HCT116 (cell line): ENCODE measurements around the gene ARMC3. TPM values are rescaled to one million over a fixed set of nuclear protein-coding genes. Genes with fewer than 3 reads are reported as not detected.

ENCODE experiments used
- ATAC-seq: fragments of 200-7000 bp; cut with Tn5 transposase; 2 replicates; pipeline ENCODE4 v1.9.1; 2020; ENCODE audit warnings: mild to moderate bottlenecking, moderate library complexity
- BruUV-seq: library from RNA; stranded (reverse); fragments of 400-500 nt; replicated peaks from 2 replicates; lab custom pipeline; 2021; lab: Mats Ljungman, UMichigan
- CTCF ChIA-PET: fragments of 300-600 bp; sonication (Branson Sonifier 250); formaldehyde crosslinking; loops from one replicate; lab custom pipeline; 2021; ENCODE audit warnings: antibody characterized with exemption; lab: Charles Lee
- POLR2A ChIA-PET: fragments of 300-600, 350-600 bp; sonication (Branson Sonifier 250); formaldehyde crosslinking; loops from one replicate; lab custom pipeline; 2021; ENCODE audit warnings: antibody characterized with exemption; lab: Charles Lee
- RAD21 ChIA-PET, 2 experiments: fragments of 300-600 bp; sonication (Branson Sonifier 250); formaldehyde crosslinking; loops; one replicate each; lab custom pipeline; 2023; ENCODE audit warnings: low total read pairs in 2 of 2; ENCODE audit not compliant: uncharacterized antibody in 2 of 2, unreplicated experiment in 2 of 2, low non-redundant PET in 1 of 2; lab: Charles Lee
- DNase-seq: peaks from one replicate; pipeline ENCODE4 v3.0.0-alpha.2; 2010; ENCODE audit warnings: low read depth, low spot score
- H2AFZ ChIP-seq: fragments of 200-600 bp; shearing (Covaris generic), sonication (generic); 2 replicates; pipeline ENCODE4 v1.6.1; 2017; ENCODE audit warnings: low read depth, mixed run types, mixed read lengths, antibody characterized with exemption, low read length; ENCODE audit not compliant: poor library complexity, severe bottlenecking
- H3K27ac ChIP-seq: 2 replicates; pipeline ENCODE4 v1.5.1; 2012; ENCODE audit warnings: low read depth, low read length
- H3K27me3 ChIP-seq: fragments of 200-600 bp; sonication (generic); 2 replicates; pipeline ENCODE4 v1.6.1; 2016; ENCODE audit warnings: mixed run types, low read length, mixed read lengths; ENCODE audit not compliant: insufficient read depth
- H3K36me3 ChIP-seq, 2 experiments: fragments of 200-500 bp in 1 of 2; fragments of 200-600 bp in 1 of 2; sonication (Bioruptor generic) in 1 of 2; sonication (generic) in 1 of 2; 2 replicates each; pipeline versions ENCODE4 v1.5.1 to v1.6.1; 2014 to 2016; ENCODE audit warnings: low read length in 2 of 2, inconsistent platforms in 1 of 2, mixed read lengths in 1 of 2, mixed run types in 1 of 2; ENCODE audit not compliant: insufficient read depth in 2 of 2, control insufficient read depth in 1 of 2
- H3K4me1 ChIP-seq, 2 experiments: fragments of 200-600 bp in 1 of 2; sonication (generic) in 1 of 2; 2 replicates each; pipeline versions ENCODE4 v1.5.1 to v1.6.1; 2012 to 2017; ENCODE audit warnings: low read length in 2 of 2, inconsistent platforms in 1 of 2, mild to moderate bottlenecking in 1 of 2, mixed read lengths in 1 of 2, mixed run types in 1 of 2, moderate library complexity in 1 of 2; ENCODE audit not compliant: insufficient read depth in 2 of 2, control insufficient read depth in 1 of 2
- H3K4me2 ChIP-seq: fragments of 200-600 bp; sonication (generic); 2 replicates; pipeline ENCODE4 v1.6.1; 2017; ENCODE audit warnings: mixed run types, low read length, mixed read lengths
- H3K4me3 ChIP-seq, 2 experiments: fragments of 200-600 bp in 1 of 2; sonication (generic) in 1 of 2; replicated peaks in 1 of 2; 2 replicates each; pipeline ENCODE4 v1.5.1; 2011 to 2016; ENCODE audit warnings: low read length in 2 of 2, control low read depth in 1 of 2, low read depth in 1 of 2, mild to moderate bottlenecking in 1 of 2, mixed read lengths in 1 of 2, mixed run types in 1 of 2
- H3K79me2 ChIP-seq: fragments of 200-600 bp; sonication (generic); 2 replicates; pipeline ENCODE4 v1.6.1; 2017; ENCODE audit warnings: mild to moderate bottlenecking, mixed run types, low read length, moderate library complexity, mixed read lengths; ENCODE audit not compliant: insufficient read depth
- H3K9ac ChIP-seq: fragments of 200-600 bp; sonication (generic); 2 replicates; pipeline ENCODE4 v1.6.1; 2016; ENCODE audit warnings: low read length, mixed read lengths
- H3K9me2 ChIP-seq: fragments of 200-600 bp; sonication (generic), shearing (Covaris generic); 2 replicates; pipeline ENCODE4 v1.6.1; 2017; ENCODE audit warnings: mixed run types, mild to moderate bottlenecking, moderate library complexity; ENCODE audit not compliant: insufficient read depth
- H3K9me3 ChIP-seq, 2 experiments: fragments of 200-500 bp in 1 of 2; fragments of 200-600 bp in 1 of 2; sonication (Bioruptor generic) in 1 of 2; sonication (generic) in 1 of 2; 2 replicates each; pipeline ENCODE4 v1.6.1; 2014 to 2017; ENCODE audit warnings: low read length in 2 of 2, mixed read lengths in 2 of 2, inconsistent platforms in 1 of 2, low read depth in 1 of 2, mild to moderate bottlenecking in 1 of 2, mixed run types in 1 of 2, moderate library complexity in 1 of 2; ENCODE audit not compliant: control insufficient read depth in 1 of 2, insufficient read depth in 1 of 2
- H4K20me1 ChIP-seq: fragments of 200-600 bp; sonication (generic), shearing (Covaris generic); 2 replicates; pipeline ENCODE4 v1.6.1; 2017; ENCODE audit warnings: mixed run types, mild to moderate bottlenecking, moderate library complexity; ENCODE audit not compliant: insufficient read depth
- ATF3 ChIP-seq: IDR thresholded peaks from 2 replicates; pipeline ENCODE4 v1.6.1; 2012
- CBX3 ChIP-seq: IDR thresholded peaks from 2 replicates; pipeline ENCODE4 v1.6.1; 2012; ENCODE audit warnings: low read depth
- CEBPB ChIP-seq: IDR thresholded peaks from 2 replicates; pipeline ENCODE4 v1.6.1; 2012; ENCODE audit warnings: low read depth
- ELF1 ChIP-seq: IDR thresholded peaks from 2 replicates; pipeline ENCODE4 v1.6.1; 2012; ENCODE audit warnings: low read depth, borderline replicate concordance
- FOSL1 ChIP-seq: IDR thresholded peaks from 2 replicates; pipeline ENCODE4 v1.6.1; 2012; ENCODE audit warnings: low read depth
- JUND ChIP-seq: IDR thresholded peaks from 2 replicates; pipeline ENCODE4 v1.6.1; 2012
- POLR2A ChIP-seq: IDR thresholded peaks from 2 replicates; pipeline ENCODE4 v1.7.0; 2011; ENCODE audit warnings: borderline replicate concordance; ENCODE audit not compliant: insufficient read depth, insufficient read length; ENCODE audit errors: extremely low read depth
- POLR2AphosphoS5 ChIP-seq: IDR thresholded peaks from 2 replicates; pipeline ENCODE4 v1.6.1; 2011; ENCODE audit warnings: mild to moderate bottlenecking, low read depth, low read length, moderate library complexity
- SIN3A ChIP-seq: IDR thresholded peaks from 2 replicates; pipeline ENCODE4 v1.6.1; 2012; ENCODE audit warnings: low read depth
- SP1 ChIP-seq: IDR thresholded peaks from 2 replicates; pipeline ENCODE4 v1.6.1; 2012; ENCODE audit warnings: low read depth
- TCF7L2 ChIP-seq: IDR thresholded peaks from 2 replicates; pipeline ENCODE4 v1.7.0; 2011; ENCODE audit warnings: borderline replicate concordance, inconsistent platforms; ENCODE audit not compliant: insufficient read depth, insufficient read length; ENCODE audit errors: extremely low read depth
- YY1 ChIP-seq: IDR thresholded peaks from 2 replicates; pipeline ENCODE4 v1.6.1; 2011; ENCODE audit warnings: low read length, low read depth, moderate library complexity, mild to moderate bottlenecking; ENCODE audit not compliant: insufficient replicate concordance; ENCODE audit errors: extremely low read depth
- ZBTB33 ChIP-seq: IDR thresholded peaks from 2 replicates; pipeline ENCODE4 v1.6.1; 2011; ENCODE audit warnings: mild to moderate bottlenecking, low read length, moderate library complexity; ENCODE audit not compliant: insufficient replicate concordance; ENCODE audit errors: extremely low read depth
- ZFX ChIP-seq: fragments of 450-650 bp; IDR thresholded peaks from 2 replicates; pipeline ENCODE4 v1.6.1; 2017
- ZNF274 ChIP-seq: fragments of 200-500 bp; sonication (Bioruptor generic); IDR thresholded peaks from 2 replicates; pipeline ENCODE4 v1.6.1; 2014; ENCODE audit warnings: mild to moderate bottlenecking, low read depth, low read length, inconsistent platforms
- intact Hi-C: fragments of 100-400 bp; cut with micrococcal nuclease; formaldehyde crosslinking; loops from 2 replicates; pipeline ENCODE4 v1.10.0; 2022
- total RNA-seq: library from RNA; stranded (reverse); gene quantifications from one replicate; pipeline ENCODE4 v1.2.1, GENCODE V29; 2021; ENCODE audit not compliant: unreplicated experiment
- TF ChIP-seq, protein P1 (sequence below): IDR thresholded peaks from 2 replicates; pipeline ENCODE4 v1.6.1; 2012

The ARMC3 gene
- total RNA-seq, 1 experiment from 2014 or later = 2.6 TPM

DNA sequence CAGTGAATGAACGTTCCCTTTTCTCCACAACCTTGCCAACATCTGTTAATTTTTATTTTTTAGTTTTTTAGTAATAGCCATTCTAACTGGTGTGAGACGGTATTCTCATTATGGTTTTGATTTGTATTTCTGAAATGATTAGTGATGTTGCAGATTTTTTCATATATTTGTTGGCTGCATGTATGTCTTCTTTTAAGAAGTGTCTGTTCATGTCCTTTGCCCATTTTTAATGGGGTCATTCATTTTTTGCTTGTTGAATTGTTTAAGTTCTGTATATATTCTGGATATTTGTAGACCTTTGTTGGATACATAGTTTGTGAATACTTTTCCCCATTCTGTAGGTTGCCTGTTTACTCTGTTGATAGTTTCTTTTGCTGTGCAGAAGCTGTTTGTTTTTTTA is 93.6 kb downstream of the ARMC3 start:
- Histone ChIP-seq H3K27me3 (no peaks in the 10 kb centered on the region), H3K4me1 (no peaks in the 10 kb centered on the region), H3K9ac (no peak overlapping the region), H2AFZ (no peak overlapping the region), H3K27ac (no peak overlapping the region), H3K79me2 (no peaks in the 10 kb centered on the region), H3K9me2 (no peaks in the 10 kb centered on the region), H3K9me3 (no peaks in the 10 kb centered on the region), H3K36me3 (no peaks in the 10 kb centered on the region), H4K20me1 (no peaks in the 10 kb centered on the region), H3K4me2 (no peak overlapping the region), H3K4me3 (no peak overlapping the region)
- CTCF ChIA-PET = no interaction called here
- RAD21 ChIA-PET = no interaction called here
- ATAC-seq (no peak), DNase-seq (no peak)
- POLR2A ChIA-PET = no interaction called here
- intact Hi-C loops = no loop called here
- BruUV-seq = no TSS peak
- no peak for TF ChIP-seq ZNF274
- no peak for TF ChIP-seq SP1
- TF ChIP-seq ATF3 = no peak
- TF ChIP-seq ZBTB33 = no peak
- TF ChIP-seq CEBPB = no peak

DNA sequence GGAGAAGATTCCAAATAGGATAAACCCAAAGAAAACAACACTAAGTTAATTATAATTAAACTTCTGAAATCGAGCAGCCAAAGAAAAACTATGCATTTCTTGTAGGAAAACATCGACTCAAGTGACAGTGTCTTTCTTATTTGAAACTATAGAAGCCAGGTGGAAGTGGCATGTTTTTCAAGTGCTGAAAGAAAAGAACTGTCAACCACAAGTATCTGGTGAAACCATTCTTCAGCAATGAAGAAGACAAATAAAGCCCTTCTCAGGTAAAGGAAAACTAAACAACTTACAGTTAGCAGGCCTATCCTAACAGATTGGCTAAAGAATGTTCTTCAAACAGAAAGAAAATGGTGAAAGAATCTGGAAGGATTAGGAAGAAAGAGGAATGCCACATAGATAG is 96.1 kb downstream of the ARMC3 start:
- no peak for ATAC-seq
- H3K27me3 ChIP-seq = no peaks in the 10 kb centered on the region
- H3K9me3 ChIP-seq = no peaks in the 10 kb centered on the region
- no peak overlapping the region for H3K4me2 ChIP-seq
- H3K4me3 ChIP-seq = no peak overlapping the region
- no peak overlapping the region for H3K27ac ChIP-seq
- ChIA-PET RAD21 (no interaction called here), CTCF (no interaction called here), POLR2A (no interaction called here)
- no peaks in the 10 kb centered on the region for H4K20me1 ChIP-seq
- no peak for DNase-seq
- H3K9me2 ChIP-seq = no peaks in the 10 kb centered on the region
- no TSS peak for BruUV-seq
- TF ChIP-seq TCF7L2 = no peak
- TF ChIP-seq CBX3 = no peak
- no peak for TF ChIP-seq CEBPB
- TF ChIP-seq ATF3 = no peak
- no peak for TF ChIP-seq ELF1
- TF ChIP-seq POLR2AphosphoS5 = no peak
- TF ChIP-seq, protein P1, sequence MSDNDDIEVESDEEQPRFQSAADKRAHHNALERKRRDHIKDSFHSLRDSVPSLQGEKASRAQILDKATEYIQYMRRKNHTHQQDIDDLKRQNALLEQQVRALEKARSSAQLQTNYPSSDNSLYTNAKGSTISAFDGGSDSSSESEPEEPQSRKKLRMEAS = no peak
- no peak for TF ChIP-seq SIN3A
- no peak for TF ChIP-seq YY1
- TF ChIP-seq ZFX = no peak
- no peak for TF ChIP-seq ZNF274
- TF ChIP-seq POLR2A = no peak
- TF ChIP-seq JUND = no peak
- no peak for TF ChIP-seq FOSL1
- no peaks in the 10 kb centered on the region for H3K4me1 ChIP-seq
- no peak overlapping the region for H3K9ac ChIP-seq
- H3K79me2 ChIP-seq = no peaks in the 10 kb centered on the region
- no peak overlapping the region for H2AFZ ChIP-seq
- intact Hi-C loops = no loop called here
- H3K36me3 ChIP-seq = no peaks in the 10 kb centered on the region
